Right atrium auricular region (tissue), 2 donors: ENCODE results near the gene ZPBP2. TPM values are rescaled to one million over a fixed set of nuclear protein-coding genes. Genes with fewer than 3 reads are reported as not detected.

Source experiments
- DNase-seq: peaks from one replicate; pipeline ENCODE4 v3.0.0-alpha.2; 2019; ENCODE audit warnings: low spot score
- H3K27ac ChIP-seq, 2 donors: fragments of 200-600 bp; sonication (generic); 1 replicate in 1 of 2; 2 replicates in 1 of 2; pipeline ENCODE4 v1.5.1; 2016 to 2019
- H3K27me3 ChIP-seq, 2 donors: fragments of 200-600 bp; sonication (generic); one replicate each; pipeline versions ENCODE4 v1.5.1 to v1.6.0; 2017 to 2019
- H3K36me3 ChIP-seq: fragments of 200-600 bp; sonication (generic); one replicate; pipeline ENCODE4 v1.5.1; 2016
- H3K4me1 ChIP-seq, 2 donors: fragments of 200-600 bp; sonication (generic); one replicate each; pipeline versions ENCODE4 v1.5.1 to v1.6.0; 2017 to 2019
- H3K4me3 ChIP-seq, 2 donors: fragments of 200-600 bp; sonication (generic); 1 replicate in 1 of 2; 2 replicates in 1 of 2; pipeline ENCODE4 v1.5.1; 2017 to 2019; ENCODE audit warnings: mild to moderate bottlenecking in 1 of 2, moderate library complexity in 1 of 2
- H3K9me3 ChIP-seq, 2 donors: fragments of 200-600 bp; sonication (generic); one replicate each; pipeline ENCODE4 v1.5.1; 2019
- CTCF ChIP-seq, 2 donors: fragments of 200-600 bp; sonication (generic); IDR thresholded peaks; one replicate each; pipeline ENCODE4 v1.5.1; 2019; ENCODE audit warnings: antibody characterized with exemption in 2 of 2
- total RNA-seq, 2 donors: library from RNA; depleted of rRNA; stranded (reverse); fragments of >200 nt; gene quantifications; one replicate each; pipeline ENCODE4 v1.1.0, GENCODE V29; 2016

The ZPBP2 gene
- total RNA-seq, 2 donors from 2014 or later = not detected

GRCh38 chr17:39904990-39905288, 36.9 kb downstream of the ZPBP2 start:
- Histone ChIP-seq H3K4me3 (no peak overlapping the region), H3K36me3 (peaks cover 8% of the 10 kb centered on the region), H3K4me1 (no peaks in the 10 kb centered on the region), H3K27me3 (no peaks in the 10 kb centered on the region), H3K27ac (no peak overlapping the region), H3K9me3 (no peaks in the 10 kb centered on the region)
- DNase-seq = no peak
- no peak for TF ChIP-seq CTCF (IDR thresholded peaks at IDR 0.05)

GRCh38 chr17:39908789-39909352, 40.9 kb downstream of the ZPBP2 start:
- no peaks in the 10 kb centered on the region for H3K9me3 ChIP-seq
- no peaks in the 10 kb centered on the region for H3K27me3 ChIP-seq
- no peak for DNase-seq
- TF ChIP-seq CTCF (IDR thresholded peaks at IDR 0.05) = no peak
- no peak overlapping the region for H3K4me3 ChIP-seq
- no peak overlapping the region for H3K27ac ChIP-seq
- H3K4me1 ChIP-seq = no peaks in the 10 kb centered on the region
- H3K36me3 ChIP-seq = peaks cover under 1% of the 10 kb centered on the region

- Histone ChIP-seq H3K4me3 (no peak overlapping the region), H3K27ac (no peak overlapping the region), H3K36me3 (peaks cover under 1% of the 10 kb centered on the region), H3K9me3 (no peaks in the 10 kb centered on the region), H3K27me3 (no peaks in the 10 kb centered on the region), H3K4me1 (no peaks in the 10 kb centered on the region)
- no peak for DNase-seq
- no peak for TF ChIP-seq CTCF (IDR thresholded peaks at IDR 0.05)
These were observed 46.0 kb downstream of the ZPBP2 start for GRCh38 chr17:39913989-39914388.

GRCh38 chr17:39915559-39915958, 47.6 kb downstream of the ZPBP2 start:
- no peak for TF ChIP-seq CTCF (IDR thresholded peaks at IDR 0.05)
- Histone ChIP-seq H3K27me3 (no peaks in the 10 kb centered on the region), H3K9me3 (no peaks in the 10 kb centered on the region), H3K36me3 (peaks cover 10% of the 10 kb centered on the region), H3K27ac (no peak overlapping the region), H3K4me3 (no peak overlapping the region), H3K4me1 (no peaks in the 10 kb centered on the region)
- DNase-seq = no peak

- Histone ChIP-seq H3K36me3 (peaks cover 22% of the 10 kb centered on the region), H3K4me3 (no peak overlapping the region), H3K4me1 (no peaks in the 10 kb centered on the region), H3K9me3 (no peaks in the 10 kb centered on the region), H3K27me3 (no peaks in the 10 kb centered on the region), H3K27ac (no peak overlapping the region)
- DNase-seq = no peak
- no peak for TF ChIP-seq CTCF (IDR thresholded peaks at IDR 0.05)
These were observed 48.9 kb downstream of the ZPBP2 start for GRCh38 chr17:39916918-39917317.

- Histone ChIP-seq H3K36me3 (peaks cover 44% of the 10 kb centered on the region), H3K4me3 (no peak overlapping the region), H3K27ac (no peak overlapping the region), H3K9me3 (no peaks in the 10 kb centered on the region), H3K4me1 (no peaks in the 10 kb centered on the region), H3K27me3 (no peaks in the 10 kb centered on the region)
- DNase-seq = no peak
- no peak for TF ChIP-seq CTCF (IDR thresholded peaks at IDR 0.05)
These were observed 51.2 kb downstream of the ZPBP2 start for GRCh38 chr17:39919087-39919683.
